ENCODE data around the gene WDR49.

Gene WDR49

GRCh38 chr3:167611718-167612117, 42.0 kb downstream of the WDR49 start:
- DNase-seq, result no peak

GRCh38 chr3:167609156-167609555, 44.6 kb downstream of the WDR49 start:
- DNase-seq, result no peak

- DNase-seq, result no peak
Measured at GRCh38 chr3:167606836-167607235, 46.9 kb downstream of the WDR49 start.

GRCh38 chr3:167605871-167606270, 47.9 kb downstream of the WDR49 start:
- no peak for DNase-seq

GRCh38 chr3:167602041-167602440, 51.7 kb downstream of the WDR49 start:
- DNase-seq, result peak; percentile 42

GRCh38 chr3:167587651-167588050, 66.1 kb downstream of the WDR49 start:
- no peak for DNase-seq

- DNase-seq, result no peak
Measured at GRCh38 chr3:167575000-167575600, 78.6 kb downstream of the WDR49 start.

- DNase-seq, result no peak
Measured at GRCh38 chr3:167572991-167573390, 80.8 kb downstream of the WDR49 start.

- no peak for DNase-seq
Measured at GRCh38 chr3:167568634-167569033, 85.1 kb downstream of the WDR49 start.

- no peak for DNase-seq
Measured at GRCh38 chr3:167565489-167565888, 88.3 kb downstream of the WDR49 start.

- DNase-seq, result no peak
Measured at GRCh38 chr3:167564612-167565011, 89.1 kb downstream of the WDR49 start.

- peak; percentile 29 for DNase-seq
Measured at GRCh38 chr3:167559924-167560323, 93.8 kb downstream of the WDR49 start.

GRCh38 chr3:167554898-167555297, 98.8 kb downstream of the WDR49 start:
- DNase-seq, result no peak

- no peak for DNase-seq
Measured at GRCh38 chr3:167538081-167538480, 115.7 kb downstream of the WDR49 start.

GRCh38 chr3:167521006-167521355, 132.8 kb downstream of the WDR49 start:
- no peak for DNase-seq

GRCh38 chr3:167520266-167521005, 133.3 kb downstream of the WDR49 start:
- no peak for DNase-seq

GRCh38 chr3:167507954-167508353, 145.8 kb downstream of the WDR49 start:
- no peak for DNase-seq

GRCh38 chr3:167502401-167502800, 151.3 kb downstream of the WDR49 start:
- no peak for DNase-seq

- no peak for DNase-seq
Measured at GRCh38 chr3:167501941-167502340, 151.8 kb downstream of the WDR49 start.

GRCh38 chr3:167497903-167498302, 155.8 kb downstream of the WDR49 start:
- DNase-seq, result no peak

GRCh38 chr3:167493244-167493643, 160.5 kb downstream of the WDR49 start:
- no peak for DNase-seq

GRCh38 chr3:167491621-167492020, 162.1 kb downstream of the WDR49 start:
- no peak for DNase-seq

- DNase-seq, result no peak
Measured at GRCh38 chr3:167489571-167489970, 164.2 kb downstream of the WDR49 start.

- DNase-seq, result no peak
Measured at GRCh38 chr3:167487556-167487955, 166.2 kb downstream of the WDR49 start.

- DNase-seq, result no peak
Measured at GRCh38 chr3:167484551-167484950, 169.2 kb downstream of the WDR49 start.
